Ishikawa (cell line): ENCODE measurements around the gene METTL27.

Source experiments
- CEBPB ChIP-seq: IDR thresholded peaks from 2 replicates; pipeline ENCODE4 v1.6.1; 2012
- CREB1 ChIP-seq: IDR thresholded peaks from 2 replicates; pipeline ENCODE4 v1.6.1; 2012; ENCODE audit warnings: low read depth
- EP300 ChIP-seq: IDR thresholded peaks from 2 replicates; pipeline ENCODE4 v1.6.1; 2012; ENCODE audit warnings: borderline replicate concordance
- FOXM1 ChIP-seq: IDR thresholded peaks from 2 replicates; pipeline ENCODE4 v1.6.1; 2012; ENCODE audit warnings: low read depth, borderline replicate concordance
- MAX ChIP-seq: IDR thresholded peaks from 2 replicates; pipeline ENCODE4 v1.6.1; 2012
- NFIC ChIP-seq: IDR thresholded peaks from 2 replicates; pipeline ENCODE4 v1.6.1; 2012
- RAD21 ChIP-seq: IDR thresholded peaks from 2 replicates; pipeline ENCODE4 v1.6.1; 2012; ENCODE audit warnings: low read depth
- REST ChIP-seq: IDR thresholded peaks from 2 replicates; pipeline ENCODE4 v1.6.1; 2012; ENCODE audit warnings: low read depth, mild to moderate bottlenecking
- TAF1 ChIP-seq: IDR thresholded peaks from 2 replicates; pipeline ENCODE4 v1.6.1; 2012; ENCODE audit warnings: low read depth, mild to moderate bottlenecking
- TCF12 ChIP-seq: IDR thresholded peaks from 2 replicates; pipeline ENCODE4 v1.6.1; 2012; ENCODE audit warnings: low read depth
- USF1 ChIP-seq: IDR thresholded peaks from 2 replicates; pipeline ENCODE4 v1.6.1; 2012

GRCh38 chr7:73881352-73882046, 39.2 kb upstream of the METTL27 start:
- TF ChIP-seq CEBPB = no peak
- no peak for TF ChIP-seq EP300
- TF ChIP-seq CREB1 = no peak
- no peak for TF ChIP-seq TAF1
- no peak for TF ChIP-seq RAD21
- TF ChIP-seq FOXM1 = no peak
- TF ChIP-seq TCF12 = no peak
- TF ChIP-seq MAX = no peak
- no peak for TF ChIP-seq REST
- no peak for TF ChIP-seq NFIC
- no peak for TF ChIP-seq USF1
